GM21515 (cell line): ENCODE results near the gene HBG1.
"Not testable (repeated sequence)": the region's sequence is repeated elsewhere in the genome, so short reads cannot be mapped to it uniquely, and the experiment has no call there.

Experiments
- ATAC-seq: cut with Tn5 transposase; IDR thresholded peaks from one replicate; pipeline ENCODE4 v1.9.1; 2021; ENCODE audit not compliant: unreplicated experiment

Gene HBG1

GRCh38 chr11:5277807-5278382 lies 28.2 kb upstream of the HBG1 start:
- ATAC-seq = no peak

- ATAC-seq = no peak
These were observed 27.0 kb upstream of the HBG1 start for GRCh38 chr11:5276697-5277096.

- no peak for ATAC-seq
These were observed 25.9 kb upstream of the HBG1 start for GRCh38 chr11:5275369-5276110.

- ATAC-seq = no peak
These were observed 24.7 kb upstream of the HBG1 start for GRCh38 chr11:5274395-5274794.

- ATAC-seq = no peak
These were observed 22.8 kb upstream of the HBG1 start for GRCh38 chr11:5272395-5273017.

GRCh38 chr11:5269715-5270147 lies 20.1 kb upstream of the HBG1 start, which contains the start of gene HBE1:
Gene HBE1 (minus strand): TSS chr11:5269945. CDS start chr11:5269890, 55 bp downstream.
- no peak for ATAC-seq

- ATAC-seq = no peak
These were observed 17.4 kb upstream of the HBG1 start for GRCh38 chr11:5267033-5267563.

GRCh38 chr11:5266609-5267008 lies 17.0 kb upstream of the HBG1 start:
- ATAC-seq = no peak

GRCh38 chr11:5265832-5266231 lies 16.2 kb upstream of the HBG1 start:
- no peak for ATAC-seq

GRCh38 chr11:5258543-5259262 lies 9.0 kb upstream of the HBG1 start:
- ATAC-seq = no peak

- ATAC-seq = no peak
These were observed 7.6 kb upstream of the HBG1 start for GRCh38 chr11:5257296-5257695.

GRCh38 chr11:5254646-5255413 lies 5.2 kb upstream of the HBG1 start, which contains the start of gene HBG2:
Gene HBG2 (minus strand): TSS chr11:5254781. CDS start chr11:5254728, 53 bp downstream.
- not testable (repeated sequence) for ATAC-seq

GRCh38 chr11:5254023-5254422 lies 4.4 kb upstream of the HBG1 start:
- not testable (repeated sequence) for ATAC-seq

- ATAC-seq = not testable (repeated sequence)
These were observed 3.8 kb upstream of the HBG1 start for GRCh38 chr11:5253440-5253839.

- no peak for ATAC-seq
These were observed 3.2 kb upstream of the HBG1 start for GRCh38 chr11:5252919-5253265.

- ATAC-seq = no peak
These were observed 2.7 kb upstream of the HBG1 start for GRCh38 chr11:5252192-5252918.

GRCh38 chr11:5251746-5252145 lies 2.1 kb upstream of the HBG1 start:
- ATAC-seq = no peak

GRCh38 chr11:5250543-5251204 lies 1.0 kb upstream of the HBG1 start:
- no peak for ATAC-seq

GRCh38 chr11:5248498-5248897 lies 1.2 kb downstream of the HBG1 start:
- not testable (repeated sequence) for ATAC-seq
